ENCODE results near the gene QPCTL. TPM values are rescaled to one million over a fixed set of nuclear protein-coding genes. Genes with fewer than 3 reads are reported as not detected.

Gene QPCTL
- total and polyA plus RNA-seq, 2 of the 13 experiments (the other 11 are each of a cell fraction or from before 2014, with no cell fraction given): 16.0 to 19.1 TPM

- TF ChIP-seq ZNF496 (CRISPR knock-in tag; IDR thresholded peaks at IDR 0.05; ENCODE audit: insufficient replicate concordance) (no peak), ZNF781 (CRISPR knock-in tag; IDR thresholded peaks at IDR 0.05; ENCODE audit: borderline replicate concordance, not compliant biosample characterization) (no peak), TCF7L2 (IDR thresholded peaks at IDR 0.05; ENCODE audit: low read depth, low read length) (no peak), ZNF775 (CRISPR knock-in tag; IDR thresholded peaks at IDR 0.05; ENCODE audit: borderline replicate concordance) (peak; percentile 83; the same call in 1 of the 2 replicates), ZNF317 (CRISPR knock-in tag; IDR thresholded peaks at IDR 0.05) (no peak), ZBTB49 (CRISPR knock-in tag; IDR thresholded peaks at IDR 0.05; ENCODE audit: borderline replicate concordance) (no peak), ZKSCAN8 (CRISPR knock-in tag; IDR thresholded peaks at IDR 0.05; ENCODE audit: borderline replicate concordance) (peak; percentile 33; the same call in 1 of the 2 replicates), ZFX (CRISPR knock-in tag; IDR thresholded peaks at IDR 0.05; ENCODE audit: low read depth) (peak; percentile 63), HMG20B (CRISPR knock-in tag; conservative IDR thresholded peaks at IDR 0.05) (peak; percentile 71), SP5 (CRISPR knock-in tag; IDR thresholded peaks at IDR 0.05; ENCODE audit: borderline replicate concordance, low read depth) (peak; percentile 83; the same call in 1 of the 2 replicates), ZNF576 (CRISPR knock-in tag; IDR thresholded peaks at IDR 0.05) (no peak), BORCS8-MEF2B (CRISPR knock-in tag; IDR thresholded peaks at IDR 0.05) (peak; percentile 65; the same call in 1 of the 2 replicates), HOMEZ (CRISPR knock-in tag; IDR thresholded peaks at IDR 0.05; ENCODE audit: low read depth) (peak; percentile 87), MAX (IDR thresholded peaks at IDR 0.05) (peak; percentile 77), GPN1 (CRISPR knock-in tag; IDR thresholded peaks at IDR 0.05; ENCODE audit: borderline replicate concordance) (no peak), JUND (CRISPR knock-in tag; IDR thresholded peaks at IDR 0.05) (peak; percentile 44; the same call in 1 of the 2 replicates), REPIN1 (CRISPR knock-in tag; IDR thresholded peaks at IDR 0.05; ENCODE audit: borderline replicate concordance, low read depth) (peak; percentile 86), KAT2B (IDR thresholded peaks at IDR 0.05; ENCODE audit: borderline replicate concordance, low read depth, low read length) (no peak), GABPB1 (CRISPR knock-in tag; IDR thresholded peaks at IDR 0.05) (peak; percentile 73), ETS1 (CRISPR knock-in tag; IDR thresholded peaks at IDR 0.05) (peak; percentile 81; the same call in 1 of the 2 replicates)
Observed at GRCh38 chr19:45717131-45717982, 24.9 kb downstream of the QPCTL start (continued).
